NCI-H1930 (cell line): ENCODE measurements around the gene CNOT9.

Source experiments
- DNase-seq, 2 experiments: peaks; one replicate each; lab custom pipeline; 2025; lab: John Stamatoyannopoulos, UW

The CNOT9 gene

DNA sequence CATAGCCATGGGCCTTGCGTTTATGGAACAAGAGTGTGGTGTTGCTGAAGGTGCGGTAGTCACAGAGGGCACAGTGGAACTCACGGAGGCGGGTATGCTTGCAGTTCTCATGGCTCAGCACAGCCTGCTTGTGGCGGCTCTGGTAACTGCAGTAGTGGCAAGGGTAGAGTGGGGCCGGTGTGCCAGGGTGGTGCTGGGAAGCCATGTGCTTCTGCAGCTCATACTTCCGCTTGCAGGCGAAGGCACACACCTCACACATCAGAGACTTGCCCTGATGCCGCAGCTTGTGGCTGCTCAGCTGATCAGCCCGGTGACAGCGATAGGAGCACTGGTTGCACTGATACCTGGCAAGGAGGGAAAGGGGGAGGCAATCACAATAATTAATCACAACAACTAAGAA, 76.1 kb downstream of the CNOT9 start:
- no peak for DNase-seq

DNA sequence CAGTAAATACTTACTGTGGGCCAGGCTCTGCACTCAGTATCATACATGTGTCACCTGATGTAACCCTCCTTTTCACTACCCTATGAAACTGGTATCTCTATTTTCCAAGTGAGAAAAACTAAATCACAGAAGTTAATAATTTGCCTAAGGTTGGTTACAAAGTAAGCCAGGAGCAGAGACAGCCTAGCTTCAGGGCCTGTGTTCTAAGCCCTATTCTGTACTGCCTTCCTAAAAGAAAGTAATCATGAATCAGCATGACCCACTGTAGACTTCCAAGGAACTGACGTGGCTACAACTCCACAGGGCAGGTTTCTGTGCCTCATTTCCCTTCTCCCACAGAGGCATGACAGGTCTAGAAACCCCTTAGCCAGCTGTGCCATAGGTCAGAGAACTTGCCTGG, 76.5 kb downstream of the CNOT9 start:
- no peak for DNase-seq
